T47D (cell line): Measurements from ENCODE around the gene CPEB1.
A peak's percentile ranks its signal among the peaks of the same experiment; 100 is the strongest.
"Not testable (repeated sequence)": the region's sequence is repeated elsewhere in the genome, so short reads cannot be mapped to it uniquely, and the experiment has no call there.

Experiments
- DNase-seq, 2 experiments: peaks; one replicate each; pipeline versions ENCODE4 v3.0.0 to v3.0.0-alpha.2; 2011 to 2012; ENCODE audit warnings: low read depth in 1 of 2, low spot score in 1 of 2
- JUND ChIP-seq: IDR thresholded peaks from 2 replicates; pipeline ENCODE4 v1.6.1; 2012; ENCODE audit warnings: low read depth
- in situ Hi-C: cut with HindIII; loops from 2 replicates; pipeline ENCODE4 v1.10.0; 2016; ENCODE audit warnings: low sequenced_read_pairs, low pct_unique_long_range_greater_than_20kb

The CPEB1 gene

DNA sequence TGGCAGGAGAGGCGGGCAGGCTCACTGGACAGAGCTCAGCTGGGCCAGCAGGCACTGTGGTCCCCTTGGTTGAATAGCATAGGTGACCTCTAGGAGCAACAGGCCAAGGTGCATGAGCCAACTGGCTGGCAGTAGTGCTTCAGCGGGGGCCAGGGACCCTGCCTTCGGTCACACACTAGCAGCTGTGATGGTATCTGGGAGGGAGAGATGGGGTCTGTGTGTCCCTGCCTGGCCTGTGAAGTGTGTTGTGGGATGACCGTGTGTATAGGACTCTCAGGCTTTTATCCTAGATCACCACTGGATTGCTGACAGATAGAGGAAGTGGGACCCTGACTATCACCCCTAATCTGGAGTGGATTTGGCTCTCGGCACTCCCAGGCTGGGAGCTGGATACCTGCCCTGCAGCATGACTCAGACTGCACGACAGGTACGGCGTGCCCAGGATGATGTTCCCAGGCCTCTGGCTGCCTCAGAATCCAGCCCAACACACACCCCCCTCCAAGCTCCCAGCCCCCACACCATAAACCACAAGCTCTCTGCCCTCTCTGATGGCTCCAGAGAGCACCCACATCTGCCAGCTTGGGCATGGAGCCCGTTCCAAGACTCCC is 114.7 kb downstream of the CPEB1 start:
- in situ Hi-C loops = no loop called here
- DNase-seq = no peak
- TF ChIP-seq JUND = no peak

DNA sequence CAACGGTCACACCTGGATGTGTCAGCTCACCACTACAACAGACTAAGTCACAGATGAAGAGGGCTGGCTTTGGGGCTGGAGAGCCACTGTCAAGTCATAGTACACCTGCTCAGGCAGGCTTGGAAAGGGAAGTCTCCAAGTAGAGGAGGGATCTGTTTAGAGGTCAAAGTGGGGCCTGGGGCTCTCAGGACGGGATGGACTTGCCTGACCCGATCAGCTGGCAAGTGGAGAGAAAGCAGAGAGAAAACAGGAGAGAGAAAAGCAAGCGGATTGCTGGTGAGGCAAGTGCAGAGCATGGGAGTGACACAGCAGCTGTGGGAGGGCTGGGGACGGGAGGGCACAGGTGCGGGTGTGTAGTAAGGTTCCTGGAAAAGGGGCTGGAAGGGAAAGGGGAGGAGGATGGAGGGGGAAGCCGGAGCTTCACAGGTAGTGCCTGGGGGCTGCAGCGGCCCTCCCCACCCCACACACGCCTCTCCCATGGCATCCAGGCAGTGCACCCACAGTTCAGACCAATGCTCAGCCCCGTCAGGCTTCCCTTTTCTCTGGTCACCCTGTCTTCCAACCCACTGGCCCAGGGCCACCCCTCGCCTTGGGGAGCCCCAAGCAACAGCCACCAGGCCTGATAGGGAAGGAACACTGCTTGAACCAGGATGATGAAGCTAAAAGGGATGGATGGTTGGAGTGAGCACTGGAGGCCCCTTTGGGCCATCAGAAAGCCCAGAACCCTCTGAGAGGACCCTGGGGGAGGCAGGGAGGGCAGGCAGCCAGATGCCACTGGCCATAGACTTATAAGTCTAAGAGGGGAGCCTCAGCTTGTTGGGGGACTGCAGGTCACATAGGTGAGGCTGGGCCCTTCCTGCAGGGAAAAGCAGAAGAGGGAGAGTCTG is 115.4 kb downstream of the CPEB1 start:
- DNase-seq = no peak
- in situ Hi-C loops = no loop called here
- no peak for TF ChIP-seq JUND

DNA sequence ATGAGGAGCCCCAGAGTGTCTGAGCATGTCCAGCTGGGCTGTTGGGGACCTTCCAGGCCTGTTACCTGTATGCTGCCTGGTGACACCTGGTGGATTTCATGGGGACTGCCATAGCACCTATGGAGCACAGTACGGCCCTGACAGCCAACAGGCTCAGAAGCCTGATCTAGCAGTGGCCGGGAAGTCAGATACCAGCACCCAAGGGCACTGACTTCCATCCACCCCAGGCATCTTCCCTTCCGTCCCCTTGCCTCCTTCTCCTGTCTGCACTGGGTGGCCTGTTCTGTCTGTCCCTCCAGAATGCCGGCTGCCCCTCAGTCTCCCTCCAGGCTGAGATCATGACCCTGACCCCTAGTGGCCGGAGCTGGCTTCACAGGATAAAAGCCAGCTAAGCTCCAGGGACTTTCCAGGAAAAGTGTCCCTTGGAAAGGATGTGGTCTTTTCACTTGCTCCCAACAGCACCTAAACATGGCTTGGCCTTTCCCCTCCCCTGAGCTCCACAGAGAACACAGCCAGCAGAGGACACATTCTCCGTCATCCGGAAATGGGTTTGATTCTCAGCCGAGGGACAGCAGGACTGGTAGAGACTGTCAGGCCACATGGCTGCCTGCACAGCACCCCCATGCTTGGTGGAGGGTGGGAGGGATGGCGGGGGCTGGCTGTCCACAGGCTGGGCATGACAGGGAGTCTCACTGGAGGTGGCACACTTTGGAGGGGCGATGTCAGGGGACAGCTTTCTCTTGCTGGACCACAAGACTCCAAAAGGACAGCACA is 116.4 kb downstream of the CPEB1 start:
- in situ Hi-C loops = no loop called here
- DNase-seq = peak; percentile 48 to 87
- TF ChIP-seq JUND = no peak

DNA sequence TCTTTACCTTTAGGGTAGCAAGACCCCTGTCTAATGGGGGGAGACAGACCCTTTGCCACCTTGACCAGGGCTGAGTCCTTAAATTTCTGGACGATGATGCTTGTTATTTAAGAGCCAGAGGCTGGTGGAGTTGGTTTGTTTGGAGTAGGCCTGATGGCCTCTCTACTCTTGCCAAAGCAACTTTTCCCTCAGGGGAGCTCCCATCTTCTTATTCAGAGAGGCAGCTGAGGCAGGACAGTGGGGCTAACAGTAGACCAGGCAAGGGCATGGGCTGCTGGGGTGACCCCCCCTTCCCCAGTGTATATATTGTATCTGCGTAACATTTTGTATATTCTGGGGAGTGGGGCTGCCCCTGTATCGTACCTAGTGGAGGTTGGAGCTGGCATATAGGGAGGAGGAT is 117.2 kb downstream of the CPEB1 start:
- in situ Hi-C loops = no loop called here
- TF ChIP-seq JUND = no peak

DNA sequence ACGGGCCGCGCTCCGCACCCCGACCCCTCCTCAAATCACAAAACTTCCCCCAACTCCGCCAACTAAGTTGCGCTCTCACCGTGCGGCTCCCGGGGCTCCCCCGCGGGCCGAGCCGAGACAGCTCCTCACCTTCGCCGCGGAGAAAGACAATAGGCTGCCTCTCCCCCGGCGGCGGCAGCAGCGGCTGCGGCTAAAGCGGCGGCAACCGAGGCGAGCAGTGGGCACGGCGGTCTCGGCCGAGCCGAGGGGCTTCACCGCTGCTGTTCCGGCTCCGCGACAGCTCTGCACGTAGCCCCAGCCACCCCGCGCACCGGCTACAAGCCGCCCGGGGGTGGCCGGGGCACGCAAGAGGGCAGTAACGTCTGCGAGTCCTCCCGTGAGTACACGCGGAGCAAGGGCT is 133.6 kb downstream of the CPEB1 start:
- in situ Hi-C loops, DNase-seq: not testable (repeated sequence)

More for the DNA sequence above, 117.2 kb downstream of the CPEB1 start:
- DNase-seq = no peak

DNA sequence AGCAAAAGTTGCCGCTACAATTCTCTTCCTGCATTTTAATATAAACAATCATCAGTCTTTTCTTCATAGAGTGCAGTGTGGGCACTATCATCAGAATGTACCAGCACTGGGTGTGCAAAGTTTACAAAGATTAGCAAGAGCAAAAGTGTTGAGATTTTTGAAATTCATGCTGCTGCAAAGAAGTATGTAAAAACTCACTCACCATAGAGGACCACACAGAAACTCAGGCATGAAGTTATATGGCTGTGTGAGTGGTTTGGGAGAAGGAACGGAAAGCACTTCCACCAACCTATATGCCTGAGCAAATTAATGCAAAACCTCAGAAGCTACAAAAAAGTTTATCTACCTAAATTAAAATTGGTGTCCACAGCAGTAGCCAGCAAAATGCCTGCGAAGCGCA is 139.5 kb downstream of the CPEB1 start:
- in situ Hi-C loops, DNase-seq: not testable (repeated sequence)

DNA sequence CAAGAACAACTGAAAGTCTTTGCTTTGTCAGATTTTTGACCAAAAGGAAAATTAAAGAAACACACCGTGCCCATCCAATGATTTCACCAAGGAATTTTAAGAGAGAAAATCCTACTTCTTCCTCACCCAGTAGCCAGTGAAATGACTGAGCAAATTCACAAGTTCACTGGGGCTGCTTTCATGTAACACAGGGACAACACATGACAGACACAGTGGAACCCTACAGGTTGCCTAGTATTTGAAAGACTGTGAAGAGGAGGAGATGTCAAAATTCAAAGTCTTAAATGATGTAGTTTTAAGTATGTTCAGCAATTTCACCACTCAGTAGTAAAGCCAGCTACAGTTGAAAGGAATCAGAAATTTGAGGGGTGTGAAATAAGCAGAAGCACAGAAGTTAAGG is 140.1 kb downstream of the CPEB1 start:
- DNase-seq, in situ Hi-C loops: not testable (repeated sequence)

DNA sequence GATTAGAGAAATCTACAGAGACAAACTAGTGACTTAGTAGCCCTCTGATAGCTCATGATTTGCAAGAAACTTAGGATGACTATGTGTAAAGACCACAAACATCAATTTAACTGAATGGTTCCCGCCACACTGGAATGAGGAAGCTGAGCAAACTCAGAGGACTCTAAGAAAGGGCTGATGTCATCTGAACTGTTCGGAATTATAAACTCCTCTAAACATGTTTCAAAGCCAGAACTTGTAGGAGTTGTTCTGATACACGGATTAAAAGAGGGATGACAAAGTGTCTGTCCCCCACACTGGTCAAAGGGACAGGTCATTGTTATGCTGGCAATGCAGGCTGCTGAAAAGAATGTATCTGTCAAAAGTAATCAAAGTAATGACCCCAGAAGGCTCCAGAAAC is 141.3 kb downstream of the CPEB1 start:
- DNase-seq, in situ Hi-C loops: not testable (repeated sequence)

DNA sequence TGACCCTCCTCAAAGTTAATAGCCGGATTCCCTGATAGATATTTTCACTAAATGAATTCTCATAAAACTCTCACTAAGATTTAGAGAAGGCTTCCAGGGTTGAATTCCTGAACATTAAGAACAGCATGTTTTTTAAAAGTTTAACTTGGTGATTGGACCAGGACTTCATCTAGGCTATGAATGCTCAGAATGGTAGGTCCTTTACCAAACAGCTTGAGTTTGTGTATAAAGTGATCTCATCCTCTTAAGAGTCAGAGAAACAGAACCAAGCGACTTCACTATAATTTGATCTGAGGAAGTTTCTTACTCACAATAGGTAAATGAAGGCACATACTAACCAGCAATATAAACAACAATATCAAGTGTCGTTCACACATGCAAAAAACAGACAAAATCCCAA is 143.1 kb downstream of the CPEB1 start:
- in situ Hi-C loops, DNase-seq: not testable (repeated sequence)

DNA sequence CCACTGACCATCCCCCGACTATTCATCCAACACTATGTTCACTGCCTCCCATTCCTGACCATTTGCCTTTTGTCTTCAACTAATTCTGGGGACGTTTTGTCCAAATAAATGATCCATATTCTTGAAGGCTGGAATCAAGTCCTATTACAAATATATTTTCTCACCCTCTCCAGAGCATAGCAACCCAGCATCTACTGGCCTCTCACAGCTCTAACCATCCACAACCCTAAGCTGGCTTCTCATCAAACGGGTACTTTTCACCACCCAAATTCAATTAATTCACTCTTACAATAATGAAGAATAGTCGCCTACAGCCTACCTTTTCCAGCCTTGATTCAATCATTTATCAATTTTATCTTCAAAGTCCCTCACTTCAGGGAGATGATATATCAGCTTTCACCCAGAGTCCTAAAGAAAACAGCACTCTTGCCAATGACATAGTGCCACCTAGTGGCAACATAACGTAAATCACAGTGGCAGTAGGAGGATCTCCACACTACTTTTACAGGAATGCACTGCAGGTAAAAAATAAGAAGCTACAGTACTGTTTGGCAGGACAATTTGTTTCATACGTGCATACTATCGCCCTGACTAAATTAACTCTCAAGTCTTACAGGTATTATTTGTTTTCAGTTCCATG is 144.3 kb downstream of the CPEB1 start:
- in situ Hi-C loops = not testable (repeated sequence)

DNA sequence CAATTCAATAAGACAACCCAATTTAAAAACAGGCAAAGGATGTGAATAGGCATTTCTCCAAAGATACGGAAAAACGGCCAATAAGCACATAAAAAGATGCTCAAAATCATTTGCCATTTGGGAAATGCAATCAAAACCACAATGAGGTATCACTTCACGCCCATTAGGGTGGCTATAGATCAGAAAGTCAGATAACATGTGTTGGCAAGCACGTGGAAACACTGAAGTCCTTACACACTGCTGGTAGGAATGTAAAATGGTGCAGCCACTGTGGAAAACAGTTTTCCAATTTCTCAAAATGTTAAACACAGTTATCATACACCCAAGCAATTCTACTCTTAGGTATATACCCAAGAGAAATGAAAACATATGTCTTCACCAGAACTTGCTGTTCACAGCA is 146.4 kb downstream of the CPEB1 start:
- in situ Hi-C loops, DNase-seq: not testable (repeated sequence)

More for the DNA sequence above, 144.3 kb downstream of the CPEB1 start:
- not testable (repeated sequence) for DNase-seq

DNA sequence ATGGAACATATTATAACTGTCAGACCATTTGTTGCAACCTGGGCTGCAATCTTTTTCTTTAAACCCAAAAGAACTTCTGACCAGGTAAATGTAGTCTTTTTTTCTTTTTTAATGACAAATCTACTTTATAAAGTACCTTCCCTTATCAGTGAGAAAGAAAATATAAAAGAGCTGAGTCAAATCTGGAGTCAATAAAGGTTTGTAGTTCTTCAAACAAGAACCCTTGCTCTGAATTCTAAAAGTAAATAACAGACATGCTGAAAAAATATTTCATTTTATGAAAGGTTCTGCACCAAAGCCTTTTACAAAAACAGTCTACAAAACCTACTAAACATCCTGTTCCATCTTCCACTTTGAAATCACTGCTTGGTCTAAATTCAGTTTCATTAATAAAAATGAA is 149.2 kb downstream of the CPEB1 start:
- DNase-seq, in situ Hi-C loops: not testable (repeated sequence)
